HEK293T (cell line): ENCODE measurements around the gene GSG1L2.

Experiments used
- ARNT ChIP-seq: fragments of 450-650 bp; IDR thresholded peaks from 2 replicates; pipeline ENCODE4 v1.6.1; 2017; ENCODE audit warnings: mild to moderate bottlenecking
- BHLHE40 ChIP-seq: fragments of 450-650 bp; IDR thresholded peaks from 2 replicates; pipeline ENCODE4 v1.6.1; 2016; ENCODE audit warnings: mild to moderate bottlenecking, moderate library complexity, borderline replicate concordance
- CTBP1 ChIP-seq: fragments of 450-650 bp; IDR thresholded peaks from 2 replicates; pipeline ENCODE4 v1.6.1; 2016; ENCODE audit warnings: borderline replicate concordance
- ELF4 ChIP-seq: fragments of 450-650 bp; IDR thresholded peaks from 2 replicates; pipeline ENCODE4 v1.6.1; 2017; ENCODE audit warnings: antibody characterized with exemption
- FOXA1 ChIP-seq: fragments of 450-650 bp; IDR thresholded peaks from 2 replicates; pipeline ENCODE4 v1.6.1; 2016; ENCODE audit warnings: mild to moderate bottlenecking
- FOXM1 ChIP-seq: fragments of 450-650 bp; IDR thresholded peaks from 2 replicates; pipeline ENCODE4 v1.6.1; 2017; ENCODE audit warnings: mild to moderate bottlenecking, borderline replicate concordance
- HDGF ChIP-seq: fragments of 450-650 bp; IDR thresholded peaks from 2 replicates; pipeline ENCODE4 v1.6.1; 2017; ENCODE audit warnings: antibody characterized with exemption, borderline replicate concordance
- L3MBTL2 ChIP-seq: fragments of 450-650 bp; conservative IDR thresholded peaks from 2 replicates; pipeline ENCODE4 v1.6.1; 2016; ENCODE audit warnings: mild to moderate bottlenecking
- NFRKB ChIP-seq: fragments of 450-650 bp; IDR thresholded peaks from 2 replicates; pipeline ENCODE4 v1.6.1; 2016; ENCODE audit warnings: mild to moderate bottlenecking, moderate library complexity
- SUZ12 ChIP-seq: fragments of 450-650 bp; IDR thresholded peaks from 2 replicates; pipeline ENCODE4 v1.6.1; 2016; ENCODE audit warnings: mild to moderate bottlenecking
- TARDBP ChIP-seq: fragments of 450-650 bp; IDR thresholded peaks from 2 replicates; pipeline ENCODE4 v1.6.1; 2016
- ZNF384 ChIP-seq: fragments of 450-650 bp; IDR thresholded peaks from 2 replicates; pipeline ENCODE4 v1.6.1; 2016
- TF ChIP-seq, protein P1 (sequence below): fragments of 450-650 bp; IDR thresholded peaks from 2 replicates; pipeline ENCODE4 v1.6.1; 2016

DNA sequence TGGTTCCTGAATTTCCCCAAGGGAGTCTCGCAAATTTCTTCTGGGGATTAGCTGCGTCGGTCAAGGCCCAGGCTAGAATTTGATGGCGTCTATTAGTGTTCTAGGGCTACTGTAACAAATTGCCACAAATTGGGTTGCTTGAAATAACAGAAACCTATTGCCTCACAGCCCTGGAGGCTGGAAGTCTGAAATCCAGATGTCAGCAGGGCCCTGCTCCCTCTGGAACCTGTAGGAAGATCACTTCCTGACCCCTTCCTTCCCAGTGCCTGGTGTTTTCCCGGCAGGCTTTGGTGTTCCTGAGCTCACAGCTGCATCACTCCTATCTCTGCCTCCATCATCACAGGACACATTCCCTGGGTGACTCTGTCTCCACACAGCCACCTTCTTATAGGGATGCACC lies 54.9 kb downstream of the GSG1L2 start:
- no peak for TF ChIP-seq FOXA1
- no peak for TF ChIP-seq ARNT
- TF ChIP-seq HDGF: no peak
- no peak for TF ChIP-seq CTBP1
- no peak for TF ChIP-seq TARDBP
- TF ChIP-seq L3MBTL2: no peak
- TF ChIP-seq, protein P1, sequence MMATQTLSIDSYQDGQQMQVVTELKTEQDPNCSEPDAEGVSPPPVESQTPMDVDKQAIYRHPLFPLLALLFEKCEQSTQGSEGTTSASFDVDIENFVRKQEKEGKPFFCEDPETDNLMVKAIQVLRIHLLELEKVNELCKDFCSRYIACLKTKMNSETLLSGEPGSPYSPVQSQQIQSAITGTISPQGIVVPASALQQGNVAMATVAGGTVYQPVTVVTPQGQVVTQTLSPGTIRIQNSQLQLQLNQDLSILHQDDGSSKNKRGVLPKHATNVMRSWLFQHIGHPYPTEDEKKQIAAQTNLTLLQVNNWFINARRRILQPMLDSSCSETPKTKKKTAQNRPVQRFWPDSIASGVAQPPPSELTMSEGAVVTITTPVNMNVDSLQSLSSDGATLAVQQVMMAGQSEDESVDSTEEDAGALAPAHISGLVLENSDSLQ: no peak
- TF ChIP-seq BHLHE40: no peak
- no peak for TF ChIP-seq NFRKB
- TF ChIP-seq ZNF384: no peak
- TF ChIP-seq FOXM1: no peak
- TF ChIP-seq SUZ12: no peak
- TF ChIP-seq ELF4: no peak
